K562 (cell line): ENCODE results near the gene KLK3. TPM values are rescaled to one million over a fixed set of nuclear protein-coding genes. Genes with fewer than 3 reads are reported as not detected.

Experiments
- EP300 ChIP-seq: IDR thresholded peaks from 2 replicates; pipeline ENCODE4 v1.6.1; 2012; ENCODE audit warnings: low read length, improper control_type of control experiment
- MTA1 ChIP-seq: fragments of 450-650 bp; IDR thresholded peaks from 2 replicates; pipeline ENCODE4 v1.6.1; 2017; ENCODE audit warnings: borderline replicate concordance
- MYC ChIP-seq, 2 experiments: fragments of 250-450 bp in 1 of 2; sonication (Bioruptor Pico) in 1 of 2; IDR thresholded peaks; 2 replicates each; pipeline versions ENCODE4 v1.5.1 to v1.6.1; 2012 to 2021; ENCODE audit warnings: low read depth in 2 of 2, borderline replicate concordance in 1 of 2, improper control_type of control experiment in 1 of 2, low read length in 1 of 2, mild to moderate bottlenecking in 1 of 2, moderate library complexity in 1 of 2
- PHF20 ChIP-seq: fragments of 450-650 bp; IDR thresholded peaks from 2 replicates; pipeline ENCODE4 v1.6.1; 2018; ENCODE audit not compliant: partially characterized antibody
- SMARCA4 ChIP-seq: fragments of 450-650 bp; IDR thresholded peaks from 2 replicates; pipeline ENCODE4 v1.6.1; 2016
- TAF7 ChIP-seq: fragments of 450-650 bp; IDR thresholded peaks from 2 replicates; pipeline ENCODE4 v1.6.1; 2016; ENCODE audit warnings: missing genetic modification characterization, missing compliant biosample characterization
- TBL1XR1 ChIP-seq, 2 experiments: IDR thresholded peaks; 2 replicates each; pipeline ENCODE4 v1.6.1; 2012; ENCODE audit warnings: improper control_type of control experiment in 2 of 2, low read length in 2 of 2, mild to moderate bottlenecking in 1 of 2
- TCF3 ChIP-seq: sonication (generic); formaldehyde crosslinking; IDR thresholded peaks from 2 replicates; pipeline ENCODE4 v1.4.0; 2020; ENCODE audit warnings: mild to moderate bottlenecking, missing genetic modification reagents
- TEAD1 ChIP-seq, 2 experiments: fragments of 450-650 bp in 1 of 2; sonication (generic) in 1 of 2; formaldehyde crosslinking; IDR thresholded peaks; 2 replicates each; pipeline versions ENCODE4 v1.4.0 to v1.8.0; 2020 to 2022; ENCODE audit warnings: mild to moderate bottlenecking in 2 of 2, missing genetic modification reagents in 1 of 2
- ZFPM2 ChIP-seq: fragments of 250-450 bp; sonication (Bioruptor Pico); IDR thresholded peaks from 2 replicates; pipeline ENCODE4 v1.5.1; 2022; ENCODE audit warnings: mild to moderate bottlenecking
- ZNF175 ChIP-seq: fragments of 200-800 bp; sonication (Bioruptor generic); IDR thresholded peaks from 2 replicates; pipeline ENCODE4 v1.6.1; 2016; ENCODE audit warnings: low read depth, mild to moderate bottlenecking, missing genetic modification characterization, missing compliant biosample characterization
- polyA plus RNA-seq, 8 experiments: library from polyadenylated mRNA; depleted of rRNA in 4 of 8; stranded (reverse) in 5 of 8; unstranded in 3 of 8; fragments of >200 nt; fragmentation: Nextera tagmentation in 2 of 8; fragmentation: Illumina TruSeq in 1 of 8; extraction: Ambion mirVana in 2 of 8; extraction: Trizol in 1 of 8; gene quantifications; 2 replicates each; pipeline versions ENCODE4 v1.2.1 to v1.2.3, GENCODE V29; 2011 to 2014; ENCODE audit warnings: inconsistent platforms in 1 of 8, missing spikeins in 1 of 8
- total RNA-seq, 7 experiments: library from RNA; depleted of rRNA in 6 of 7; stranded (reverse); fragments of >200 nt in 6 of 7; fragmentation: Illumina TruSeq in 2 of 7; extraction: Trizol in 2 of 7; gene quantifications; 2 replicates each; pipeline versions ENCODE4 v1.2.1 to v1.2.3, GENCODE V29; 2011 to 2021; ENCODE audit warnings: low replicate concordance in 1 of 7
- TF ChIP-seq, protein P1 (sequence below): fragments of 450-650 bp; IDR thresholded peaks from 2 replicates; pipeline ENCODE4 v1.6.1; 2016; ENCODE audit warnings: borderline replicate concordance
- TF ChIP-seq, protein P2 (sequence below): sonication (generic); formaldehyde crosslinking; IDR thresholded peaks from 2 replicates; pipeline ENCODE4 v1.9.0; 2022; ENCODE audit warnings: mild to moderate bottlenecking, missing genetic modification reagents
- TF ChIP-seq, protein P3 (sequence below): fragments of 250-450 bp; sonication (Bioruptor Pico); IDR thresholded peaks from 2 replicates; pipeline ENCODE4 v1.4.0; 2020
- TF ChIP-seq, protein P4 (sequence below): IDR thresholded peaks from 2 replicates; pipeline ENCODE4 v1.6.1; 2012; ENCODE audit warnings: low read depth, low read length, improper control_type of control experiment, borderline replicate concordance
- TF ChIP-seq, protein P5 (sequence below), 2 experiments: fragments of 450-650 bp; IDR thresholded peaks; 2 replicates each; pipeline ENCODE4 v1.6.1; 2016

KLK3 gene
- total and polyA plus RNA-seq, 9 of the 15 experiments (the other 6 are each of a cell fraction or from before 2014, with no cell fraction given), result not detected

DNA sequence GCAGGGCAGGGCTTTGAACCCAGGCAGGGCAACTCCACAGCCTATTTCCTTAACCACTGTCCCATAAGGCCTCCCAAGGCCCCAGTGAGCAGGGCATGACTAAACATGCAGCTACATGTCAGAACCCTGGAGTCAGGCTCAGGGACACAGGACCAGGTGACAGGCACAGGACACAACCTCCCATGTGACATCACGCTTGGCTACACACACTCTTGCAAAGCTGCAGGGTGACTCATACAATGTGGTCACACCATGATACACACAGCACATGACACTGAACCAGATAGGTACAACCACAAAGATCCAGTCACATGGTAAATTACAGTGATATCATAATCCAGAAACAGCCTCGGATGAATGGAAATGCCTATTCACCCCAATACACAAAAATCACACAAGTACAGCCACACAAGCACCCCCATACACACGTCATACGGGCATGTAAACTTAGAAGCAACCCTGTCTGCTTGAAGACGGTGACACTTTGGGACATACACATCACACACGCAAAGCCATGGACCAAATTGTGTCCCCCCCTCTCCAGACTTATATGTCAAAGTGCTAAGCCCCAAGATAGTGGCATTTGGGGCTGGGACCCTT lies 42.0 kb downstream of the KLK3 start (continued):
- TF ChIP-seq, protein P1, sequence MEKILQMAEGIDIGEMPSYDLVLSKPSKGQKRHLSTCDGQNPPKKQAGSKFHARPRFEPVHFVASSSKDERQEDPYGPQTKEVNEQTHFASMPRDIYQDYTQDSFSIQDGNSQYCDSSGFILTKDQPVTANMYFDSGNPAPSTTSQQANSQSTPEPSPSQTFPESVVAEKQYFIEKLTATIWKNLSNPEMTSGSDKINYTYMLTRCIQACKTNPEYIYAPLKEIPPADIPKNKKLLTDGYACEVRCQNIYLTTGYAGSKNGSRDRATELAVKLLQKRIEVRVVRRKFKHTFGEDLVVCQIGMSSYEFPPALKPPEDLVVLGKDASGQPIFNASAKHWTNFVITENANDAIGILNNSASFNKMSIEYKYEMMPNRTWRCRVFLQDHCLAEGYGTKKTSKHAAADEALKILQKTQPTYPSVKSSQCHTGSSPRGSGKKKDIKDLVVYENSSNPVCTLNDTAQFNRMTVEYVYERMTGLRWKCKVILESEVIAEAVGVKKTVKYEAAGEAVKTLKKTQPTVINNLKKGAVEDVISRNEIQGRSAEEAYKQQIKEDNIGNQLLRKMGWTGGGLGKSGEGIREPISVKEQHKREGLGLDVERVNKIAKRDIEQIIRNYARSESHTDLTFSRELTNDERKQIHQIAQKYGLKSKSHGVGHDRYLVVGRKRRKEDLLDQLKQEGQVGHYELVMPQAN, result no peak
- TF ChIP-seq PHF20 (peak; percentile 60), TBL1XR1 (IDR thresholded peaks at IDR 0.05; ENCODE audit: low read length in 2 of 2) (0 out of 4 replicates have a peak, but pooled peaks of 1 of the 2 experiments have one; percentile 25), TEAD1 (CRISPR knock-in tag; IDR thresholded peaks at IDR 0.05) (0 out of 4 replicates have a peak, but pooled peaks of 1 of the 2 experiments have one; percentile 50), EP300 (peak; percentile 62; the same call in 1 of the 2 replicates), ZFPM2 (no peak), SMARCA4 (peak; percentile 85), TCF3 (peak; percentile 71), MYC (IDR thresholded peaks at IDR 0.05; ENCODE audit: low read depth, low read length) (peak; percentile 49), MYC (CRISPR knock-in tag; IDR thresholded peaks at IDR 0.05; ENCODE audit: borderline replicate concordance, low read depth) (no peak), TAF7 (tag) (no peak), ZNF175 (peak; percentile 70; the same call in 1 of the 2 replicates), MTA1 (0 out of 2 replicates have a peak, but pooled peaks have one; percentile 38)
- TF ChIP-seq, protein P2, sequence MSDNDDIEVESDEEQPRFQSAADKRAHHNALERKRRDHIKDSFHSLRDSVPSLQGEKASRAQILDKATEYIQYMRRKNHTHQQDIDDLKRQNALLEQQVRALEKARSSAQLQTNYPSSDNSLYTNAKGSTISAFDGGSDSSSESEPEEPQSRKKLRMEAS (CRISPR knock-in tag), result peak; percentile 71
- TF ChIP-seq, protein P3, sequence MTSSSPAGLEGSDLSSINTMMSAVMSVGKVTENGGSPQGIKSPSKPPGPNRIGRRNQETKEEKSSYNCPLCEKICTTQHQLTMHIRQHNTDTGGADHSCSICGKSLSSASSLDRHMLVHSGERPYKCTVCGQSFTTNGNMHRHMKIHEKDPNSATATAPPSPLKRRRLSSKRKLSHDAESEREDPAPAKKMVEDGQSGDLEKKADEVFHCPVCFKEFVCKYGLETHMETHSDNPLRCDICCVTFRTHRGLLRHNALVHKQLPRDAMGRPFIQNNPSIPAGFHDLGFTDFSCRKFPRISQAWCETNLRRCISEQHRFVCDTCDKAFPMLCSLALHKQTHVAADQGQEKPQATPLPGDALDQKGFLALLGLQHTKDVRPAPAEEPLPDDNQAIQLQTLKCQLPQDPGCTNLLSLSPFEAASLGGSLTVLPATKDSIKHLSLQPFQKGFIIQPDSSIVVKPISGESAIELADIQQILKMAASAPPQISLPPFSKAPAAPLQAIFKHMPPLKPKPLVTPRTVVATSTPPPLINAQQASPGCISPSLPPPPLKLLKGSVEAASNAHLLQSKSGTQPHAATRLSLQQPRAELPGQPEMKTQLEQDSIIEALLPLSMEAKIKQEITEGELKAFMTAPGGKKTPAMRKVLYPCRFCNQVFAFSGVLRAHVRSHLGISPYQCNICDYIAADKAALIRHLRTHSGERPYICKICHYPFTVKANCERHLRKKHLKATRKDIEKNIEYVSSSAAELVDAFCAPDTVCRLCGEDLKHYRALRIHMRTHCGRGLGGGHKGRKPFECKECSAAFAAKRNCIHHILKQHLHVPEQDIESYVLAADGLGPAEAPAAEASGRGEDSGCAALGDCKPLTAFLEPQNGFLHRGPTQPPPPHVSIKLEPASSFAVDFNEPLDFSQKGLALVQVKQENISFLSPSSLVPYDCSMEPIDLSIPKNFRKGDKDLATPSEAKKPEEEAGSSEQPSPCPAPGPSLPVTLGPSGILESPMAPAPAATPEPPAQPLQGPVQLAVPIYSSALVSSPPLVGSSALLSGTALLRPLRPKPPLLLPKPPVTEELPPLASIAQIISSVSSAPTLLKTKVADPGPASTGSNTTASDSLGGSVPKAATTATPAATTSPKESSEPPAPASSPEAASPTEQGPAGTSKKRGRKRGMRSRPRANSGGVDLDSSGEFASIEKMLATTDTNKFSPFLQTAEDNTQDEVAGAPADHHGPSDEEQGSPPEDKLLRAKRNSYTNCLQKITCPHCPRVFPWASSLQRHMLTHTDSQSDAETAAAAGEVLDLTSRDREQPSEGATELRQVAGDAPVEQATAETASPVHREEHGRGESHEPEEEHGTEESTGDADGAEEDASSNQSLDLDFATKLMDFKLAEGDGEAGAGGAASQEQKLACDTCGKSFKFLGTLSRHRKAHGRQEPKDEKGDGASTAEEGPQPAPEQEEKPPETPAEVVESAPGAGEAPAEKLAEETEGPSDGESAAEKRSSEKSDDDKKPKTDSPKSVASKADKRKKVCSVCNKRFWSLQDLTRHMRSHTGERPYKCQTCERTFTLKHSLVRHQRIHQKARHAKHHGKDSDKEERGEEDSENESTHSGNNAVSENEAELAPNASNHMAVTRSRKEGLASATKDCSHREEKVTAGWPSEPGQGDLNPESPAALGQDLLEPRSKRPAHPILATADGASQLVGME (CRISPR knock-in tag), result no peak
- TF ChIP-seq, protein P4, sequence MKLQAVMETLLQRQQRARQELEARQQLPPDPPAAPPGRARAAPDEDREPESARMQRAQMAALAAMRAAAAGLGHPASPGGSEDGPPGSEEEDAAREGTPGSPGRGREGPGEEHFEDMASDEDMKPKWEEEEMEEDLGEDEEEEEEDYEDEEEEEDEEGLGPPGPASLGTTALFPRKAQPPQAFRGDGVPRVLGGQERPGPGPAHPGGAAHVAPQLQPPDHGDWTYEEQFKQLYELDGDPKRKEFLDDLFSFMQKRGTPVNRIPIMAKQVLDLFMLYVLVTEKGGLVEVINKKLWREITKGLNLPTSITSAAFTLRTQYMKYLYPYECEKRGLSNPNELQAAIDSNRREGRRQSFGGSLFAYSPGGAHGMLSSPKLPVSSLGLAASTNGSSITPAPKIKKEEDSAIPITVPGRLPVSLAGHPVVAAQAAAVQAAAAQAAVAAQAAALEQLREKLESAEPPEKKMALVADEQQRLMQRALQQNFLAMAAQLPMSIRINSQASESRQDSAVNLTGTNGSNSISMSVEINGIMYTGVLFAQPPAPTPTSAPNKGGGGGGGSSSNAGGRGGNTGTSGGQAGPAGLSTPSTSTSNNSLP, result peak; percentile 53; the same call in 1 of the 2 replicates
- TF ChIP-seq, protein P5, sequence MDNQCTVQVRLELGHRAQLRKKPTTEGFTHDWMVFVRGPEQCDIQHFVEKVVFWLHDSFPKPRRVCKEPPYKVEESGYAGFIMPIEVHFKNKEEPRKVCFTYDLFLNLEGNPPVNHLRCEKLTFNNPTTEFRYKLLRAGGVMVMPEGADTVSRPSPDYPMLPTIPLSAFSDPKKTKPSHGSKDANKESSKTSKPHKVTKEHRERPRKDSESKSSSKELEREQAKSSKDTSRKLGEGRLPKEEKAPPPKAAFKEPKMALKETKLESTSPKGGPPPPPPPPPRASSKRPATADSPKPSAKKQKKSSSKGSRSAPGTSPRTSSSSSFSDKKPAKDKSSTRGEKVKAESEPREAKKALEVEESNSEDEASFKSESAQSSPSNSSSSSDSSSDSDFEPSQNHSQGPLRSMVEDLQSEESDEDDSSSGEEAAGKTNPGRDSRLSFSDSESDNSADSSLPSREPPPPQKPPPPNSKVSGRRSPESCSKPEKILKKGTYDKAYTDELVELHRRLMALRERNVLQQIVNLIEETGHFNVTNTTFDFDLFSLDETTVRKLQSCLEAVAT (IDR thresholded peaks at IDR 0.05), result peak in 1 of 2 experiments; percentile 86; a peak in 2 of 4 replicates
